CD4-positive, CD25-positive, alpha-beta regulatory T cell (primary cell): ENCODE data around the gene CUX1. TPM values are rescaled to one million over a fixed set of nuclear protein-coding genes. Genes with fewer than 3 reads are reported as not detected.
"Not testable (repeated sequence)": the region's sequence is repeated elsewhere in the genome, so short reads cannot be mapped to it uniquely, and the experiment has no call there.

Source experiments
- ATAC-seq, 2 donors: fragments of 150-1000 bp; cut with Tn5 transposase; one replicate each; pipeline ENCODE4 v1.10.0; 2021; ENCODE audit warnings: low read depth in 2 of 2, moderate number of reproducible peaks in 2 of 2, moderate library complexity in 1 of 2
- DNase-seq, 3 donors: peaks; one replicate each; pipeline versions ENCODE4 v3.0.0 to v3.0.0-alpha.2; 2012 to 2022; ENCODE audit warnings: mixed read lengths in 1 of 3
- H3K27ac ChIP-seq: one replicate; pipeline ENCODE4 v1.7.0; 2013; ENCODE audit warnings: mild to moderate bottlenecking, low read length; ENCODE audit not compliant: insufficient read depth, poor library complexity, severe bottlenecking
- H3K27me3 ChIP-seq: one replicate; pipeline ENCODE4 v1.7.0; 2013; ENCODE audit warnings: low read length; ENCODE audit not compliant: control insufficient read depth, insufficient read depth
- H3K36me3 ChIP-seq: one replicate; pipeline ENCODE4 v1.7.0; 2013; ENCODE audit warnings: mild to moderate bottlenecking, low read length, moderate library complexity; ENCODE audit not compliant: control insufficient read depth, insufficient read depth
- H3K4me1 ChIP-seq: 2 replicates; pipeline ENCODE4 v1.7.0; 2013; ENCODE audit warnings: mild to moderate bottlenecking, low read length; ENCODE audit not compliant: insufficient read depth, control insufficient read depth, poor library complexity, severe bottlenecking
- H3K4me3 ChIP-seq: one replicate; pipeline ENCODE4 v1.7.0; 2013; ENCODE audit warnings: low read depth, mild to moderate bottlenecking, low read length, moderate library complexity
- H3K9me3 ChIP-seq, 2 experiments: 1 replicate in 1 of 2; 2 replicates in 1 of 2; pipeline ENCODE4 v1.7.0; 2013; ENCODE audit warnings: low read length in 2 of 2, mild to moderate bottlenecking in 1 of 2, moderate library complexity in 1 of 2; ENCODE audit not compliant: control insufficient read depth in 2 of 2
- H3K27ac Mint-ChIP-seq, 3 donors: one replicate each; pipeline ENCODE4 v1.8.0; 2020 to 2022; ENCODE audit warnings: mild to moderate bottlenecking in 3 of 3, mixed read lengths in 3 of 3, moderate library complexity in 2 of 3
- H3K27me3 Mint-ChIP-seq: one replicate; pipeline ENCODE4 v1.8.0; 2022; ENCODE audit warnings: mild to moderate bottlenecking, mixed read lengths
- H3K36me3 Mint-ChIP-seq: one replicate; pipeline ENCODE4 v1.8.0; 2020; ENCODE audit warnings: mixed read lengths
- H3K4me1 Mint-ChIP-seq, 4 donors: one replicate each; pipeline ENCODE4 v1.8.0; 2020 to 2022; ENCODE audit warnings: mixed read lengths in 4 of 4, mild to moderate bottlenecking in 1 of 4
- H3K4me3 Mint-ChIP-seq, 4 donors: one replicate each; pipeline ENCODE4 v1.8.0; 2020 to 2022; ENCODE audit warnings: mild to moderate bottlenecking in 4 of 4, mixed read lengths in 4 of 4, moderate library complexity in 3 of 4
- H3K9me3 Mint-ChIP-seq, 7 donors: one replicate each; pipeline ENCODE4 v1.8.0; 2020 to 2022; ENCODE audit warnings: mixed read lengths in 7 of 7, mild to moderate bottlenecking in 3 of 7, moderate library complexity in 2 of 7
- polyA plus RNA-seq, 4 donors: library from polyadenylated mRNA; unstranded; fragments of 300-500 nt; fragmentation: Illumina TruSeq; gene quantifications; one replicate each; pipeline ENCODE4 v1.2.3, GENCODE V29; 2021
- total RNA-seq: library from RNA; stranded (reverse); gene quantifications from one replicate; pipeline ENCODE4 v1.2.3, GENCODE V29; 2022

Gene CUX1
- total and polyA plus RNA-seq, 5 donors from 2014 or later = 6.0 to 45.1 (median 7.8) TPM

DNA sequence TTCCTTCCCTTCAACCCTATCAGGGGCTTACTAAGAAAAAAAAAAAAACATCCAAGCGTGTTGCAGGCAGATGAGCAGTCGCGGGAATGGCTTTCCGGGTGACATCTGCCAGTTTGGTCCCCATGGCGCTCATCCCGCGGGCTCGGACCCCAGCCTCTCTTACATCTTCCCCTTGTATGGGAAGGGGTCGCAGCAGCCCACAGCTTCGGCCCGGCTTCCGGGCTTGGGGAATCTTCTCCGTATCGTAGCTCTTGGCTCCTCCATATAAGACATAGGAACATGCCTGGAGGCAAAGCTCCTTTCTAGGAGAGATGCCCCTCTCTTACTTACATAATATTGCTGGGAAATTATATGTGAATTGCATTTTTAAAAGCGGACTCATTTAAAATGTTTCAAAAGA, 99.5 kb downstream of the CUX1 start:
- Histone ChIP-seq H3K4me3 (no peak overlapping the region), H3K9me3 (no peaks in the 10 kb centered on the region), H3K27ac (no peak overlapping the region), H3K27me3 (no peaks in the 10 kb centered on the region), H3K36me3 (peaks cover 24% of the 10 kb centered on the region), H3K4me1 (no peaks in the 10 kb centered on the region)
- H3K4me3 Mint-ChIP-seq = no peak overlapping the region
- H3K27ac Mint-ChIP-seq = no peak overlapping the region
- ATAC-seq (no peak), DNase-seq (no peak)
- H3K36me3 Mint-ChIP-seq = peaks cover 26% of the 10 kb centered on the region
- H3K9me3 Mint-ChIP-seq = no peaks in the 10 kb centered on the region
- H3K27me3 Mint-ChIP-seq = no peaks in the 10 kb centered on the region
- H3K4me1 Mint-ChIP-seq = peaks cover 5 to 17% (median 11%) of the 10 kb centered on the region in 4 donors

DNA sequence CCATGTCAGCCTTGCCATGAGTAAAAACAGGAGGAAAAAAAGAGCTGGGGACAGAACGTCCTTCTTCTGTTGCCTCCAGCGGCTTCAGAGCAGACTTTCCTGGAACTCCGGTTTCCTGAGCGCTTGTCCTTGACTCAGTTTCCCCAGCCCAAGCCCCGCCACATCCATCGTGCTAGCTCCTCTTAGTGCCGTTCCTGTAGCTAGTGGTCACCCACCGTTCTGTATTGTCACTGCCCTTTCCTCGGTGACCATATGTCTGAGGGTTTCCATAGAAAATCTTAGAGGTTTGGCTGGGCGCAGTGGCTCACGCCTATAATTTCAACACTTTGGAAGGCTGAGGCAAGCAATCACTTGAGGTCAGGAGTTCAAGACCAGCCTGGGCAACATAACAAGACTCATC, 100.1 kb downstream of the CUX1 start:
- H3K4me1 Mint-ChIP-seq = peaks cover 5 to 16% (median 10%) of the 10 kb centered on the region in 4 donors
- H3K27me3 Mint-ChIP-seq = no peaks in the 10 kb centered on the region
- DNase-seq (no peak), ATAC-seq (no peak)
- Histone ChIP-seq H3K36me3 (peaks cover 24% of the 10 kb centered on the region), H3K27ac (no peak overlapping the region), H3K4me1 (no peaks in the 10 kb centered on the region), H3K9me3 (no peaks in the 10 kb centered on the region), H3K4me3 (no peak overlapping the region), H3K27me3 (no peaks in the 10 kb centered on the region)
- H3K9me3 Mint-ChIP-seq = no peaks in the 10 kb centered on the region
- H3K4me3 Mint-ChIP-seq = no peak overlapping the region
- H3K27ac Mint-ChIP-seq = no peak overlapping the region
- peaks cover 26% of the 10 kb centered on the region for H3K36me3 Mint-ChIP-seq

DNA sequence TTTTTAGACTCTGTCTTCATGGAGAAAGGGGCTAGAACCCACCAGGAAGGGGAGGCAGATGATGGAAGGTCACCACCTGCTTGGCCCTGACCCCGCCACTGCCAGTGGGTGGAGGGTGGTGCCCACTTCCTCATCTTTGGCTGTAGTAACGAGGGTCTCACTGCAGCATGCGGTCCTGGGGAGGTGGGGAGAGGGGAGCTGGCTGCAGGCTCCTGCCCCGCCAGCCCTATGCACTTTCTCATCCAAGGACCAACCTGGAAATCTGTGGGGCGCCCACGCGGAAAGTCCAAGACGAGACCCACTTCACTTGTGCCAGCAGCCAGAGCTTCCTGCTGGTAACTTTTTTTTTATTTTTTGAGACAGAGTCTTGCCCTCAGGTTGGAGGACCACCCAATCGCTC, 101.0 kb downstream of the CUX1 start:
- H3K36me3 Mint-ChIP-seq = peaks cover 27% of the 10 kb centered on the region
- Histone ChIP-seq H3K4me1 (no peaks in the 10 kb centered on the region), H3K36me3 (peaks cover 24% of the 10 kb centered on the region), H3K9me3 (no peaks in the 10 kb centered on the region), H3K27ac (no peak overlapping the region), H3K27me3 (no peaks in the 10 kb centered on the region), H3K4me3 (no peak overlapping the region)
- ATAC-seq (no peak), DNase-seq (no peak)
- peaks cover 0 to under 1% (median 0%) of the 10 kb centered on the region in 7 donors for H3K9me3 Mint-ChIP-seq
- H3K4me1 Mint-ChIP-seq = peaks cover 5 to 13% (median 8%) of the 10 kb centered on the region in 4 donors
- no peak overlapping the region for H3K27ac Mint-ChIP-seq
- no peaks in the 10 kb centered on the region for H3K27me3 Mint-ChIP-seq
- no peak overlapping the region for H3K4me3 Mint-ChIP-seq

DNA sequence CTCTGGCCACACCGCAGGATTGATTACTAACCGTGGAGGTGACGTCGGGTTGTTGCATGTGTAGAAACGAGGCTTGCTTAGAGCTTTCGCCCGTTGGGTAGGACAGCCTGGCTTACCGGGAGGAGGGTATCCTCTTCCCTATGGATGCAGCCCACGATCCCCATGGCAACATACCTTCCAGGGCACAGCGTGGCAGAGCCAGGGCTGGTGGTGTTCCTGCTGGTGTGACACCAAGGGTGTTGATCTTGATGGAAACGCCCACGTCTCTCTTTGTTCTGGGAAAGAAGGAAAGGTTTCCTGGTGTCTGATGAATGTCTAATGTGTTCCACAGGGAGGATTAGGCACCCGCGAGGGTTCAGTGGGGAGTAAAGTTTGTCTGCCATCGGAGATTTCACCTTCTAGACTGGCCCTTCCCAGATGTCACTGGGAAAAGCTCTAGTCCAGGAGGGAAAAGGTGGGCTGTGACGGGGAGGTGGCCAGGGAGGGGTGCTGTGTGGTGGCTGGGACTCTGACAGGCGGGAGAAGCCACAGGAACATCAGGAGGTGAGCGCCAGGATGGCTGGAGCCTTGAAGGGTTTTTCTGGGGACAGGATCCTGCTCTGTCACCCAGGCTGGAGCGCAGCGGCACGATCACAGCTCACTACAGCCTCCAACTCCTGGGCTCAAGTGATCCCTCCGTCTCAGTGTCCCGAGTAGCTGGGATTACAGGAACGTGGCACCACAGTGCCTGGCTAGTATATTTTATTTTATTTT, 102.1 kb downstream of the CUX1 start:
- no peak overlapping the region for H3K4me3 Mint-ChIP-seq
- H3K27ac Mint-ChIP-seq = peak overlapping the region in 1 of 3 donors; percentile 20
- peaks cover 0 to 12% (median 5%) of the 10 kb centered on the region in 4 donors for H3K4me1 Mint-ChIP-seq
- peaks cover 0 to 1% (median 0%) of the 10 kb centered on the region in 7 donors for H3K9me3 Mint-ChIP-seq
- no peak for DNase-seq
- H3K36me3 Mint-ChIP-seq = peaks cover 27% of the 10 kb centered on the region
- no peaks in the 10 kb centered on the region for H3K27me3 Mint-ChIP-seq
- H3K9me3 ChIP-seq = no peaks in the 10 kb centered on the region
- ATAC-seq = no peak
- H3K27ac ChIP-seq = no peak overlapping the region
- H3K27me3 ChIP-seq = no peaks in the 10 kb centered on the region
- peaks cover 24% of the 10 kb centered on the region for H3K36me3 ChIP-seq
- H3K4me1 ChIP-seq = no peaks in the 10 kb centered on the region
- H3K4me3 ChIP-seq = no peak overlapping the region

DNA sequence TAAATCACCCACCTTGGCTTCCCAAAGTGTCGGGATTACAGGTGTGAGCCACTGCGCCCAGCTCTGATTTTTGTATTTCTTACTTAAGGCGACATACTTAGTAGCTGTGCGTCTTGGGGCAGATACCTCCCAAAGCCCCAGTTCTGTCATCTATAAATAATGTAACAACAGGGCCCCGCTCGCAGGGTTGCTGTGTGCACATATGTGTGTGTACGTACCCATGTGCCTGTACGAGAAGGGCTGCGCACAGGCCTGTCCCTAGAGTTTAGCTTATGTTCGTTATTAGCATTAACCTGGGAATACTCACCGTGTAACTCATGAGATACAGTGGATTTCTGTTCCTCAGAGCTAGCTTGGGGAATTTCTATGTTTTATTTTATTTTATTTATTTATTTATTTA, 103.6 kb downstream of the CUX1 start:
- no peaks in the 10 kb centered on the region for H3K27me3 Mint-ChIP-seq
- Histone ChIP-seq H3K36me3 (peaks cover 20% of the 10 kb centered on the region), H3K4me1 (no peaks in the 10 kb centered on the region), H3K4me3 (no peak overlapping the region), H3K27me3 (no peaks in the 10 kb centered on the region), H3K27ac (no peak overlapping the region), H3K9me3 (no peaks in the 10 kb centered on the region)
- peaks cover 0 to 1% (median 0%) of the 10 kb centered on the region in 7 donors for H3K9me3 Mint-ChIP-seq
- peaks cover 21% of the 10 kb centered on the region for H3K36me3 Mint-ChIP-seq
- ATAC-seq = no peak
- H3K4me1 Mint-ChIP-seq = peaks cover 0 to 12% (median 5%) of the 10 kb centered on the region in 4 donors
- no peak overlapping the region for H3K27ac Mint-ChIP-seq
- no peak for DNase-seq
- no peak overlapping the region for H3K4me3 Mint-ChIP-seq

DNA sequence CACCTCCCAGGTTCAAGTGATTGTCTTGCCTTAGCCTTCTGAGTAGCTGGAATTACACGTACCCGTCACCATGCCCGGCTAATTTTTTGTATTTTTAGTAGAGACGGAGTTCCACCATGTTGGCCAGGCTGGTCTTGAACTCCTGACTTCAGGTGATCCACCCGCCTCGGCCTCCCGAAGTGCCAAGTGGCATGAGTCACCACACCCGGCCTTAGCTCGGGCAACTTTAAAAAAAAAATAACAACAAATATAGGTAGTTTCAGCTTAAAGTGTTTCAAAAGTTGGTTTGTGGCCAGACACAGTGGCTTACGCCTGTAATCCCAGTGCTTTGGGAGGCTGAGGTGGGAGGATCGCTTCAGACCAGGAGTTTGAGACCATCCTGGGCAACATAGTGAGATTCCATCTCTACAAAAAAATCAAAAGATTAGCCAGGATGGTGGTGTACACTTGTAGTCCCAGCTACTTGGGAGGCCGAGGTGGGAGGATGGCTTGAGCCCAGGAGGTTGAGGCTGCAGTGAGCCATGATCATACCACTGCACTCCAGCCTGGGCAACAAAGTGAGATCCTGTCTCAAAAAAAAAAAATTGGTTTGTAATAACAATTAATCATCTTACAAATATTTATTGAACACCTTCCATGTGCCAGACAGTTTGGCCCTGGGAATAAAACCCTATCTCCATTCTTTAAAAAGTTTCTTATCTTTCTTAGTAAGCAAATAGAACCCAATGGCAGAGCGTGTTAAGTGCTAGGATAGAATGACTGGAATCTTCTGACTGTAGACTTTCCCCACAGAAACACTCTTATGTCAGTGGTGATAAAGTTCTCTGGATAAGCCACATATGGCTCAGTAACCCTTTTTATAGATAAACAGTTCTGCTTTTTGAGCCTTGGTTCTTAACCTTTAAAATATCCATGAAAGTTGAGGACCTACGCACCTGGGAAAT, 104.4 kb downstream of the CUX1 start:
- DNase-seq, H3K4me3 Mint-ChIP-seq, H3K4me1 ChIP-seq, H3K27me3 Mint-ChIP-seq, H3K27me3 ChIP-seq, H3K4me3 ChIP-seq, H3K9me3 Mint-ChIP-seq, H3K9me3 ChIP-seq, ATAC-seq, H3K27ac ChIP-seq: not testable (repeated sequence)
- peaks cover 12% of the 10 kb centered on the region for H3K36me3 ChIP-seq
- H3K36me3 Mint-ChIP-seq = peaks cover 21% of the 10 kb centered on the region
- H3K27ac Mint-ChIP-seq = peak overlapping the region in 1 of 3 donors; percentile 75
- peaks cover 0 to 12% (median 5%) of the 10 kb centered on the region in 4 donors for H3K4me1 Mint-ChIP-seq

DNA sequence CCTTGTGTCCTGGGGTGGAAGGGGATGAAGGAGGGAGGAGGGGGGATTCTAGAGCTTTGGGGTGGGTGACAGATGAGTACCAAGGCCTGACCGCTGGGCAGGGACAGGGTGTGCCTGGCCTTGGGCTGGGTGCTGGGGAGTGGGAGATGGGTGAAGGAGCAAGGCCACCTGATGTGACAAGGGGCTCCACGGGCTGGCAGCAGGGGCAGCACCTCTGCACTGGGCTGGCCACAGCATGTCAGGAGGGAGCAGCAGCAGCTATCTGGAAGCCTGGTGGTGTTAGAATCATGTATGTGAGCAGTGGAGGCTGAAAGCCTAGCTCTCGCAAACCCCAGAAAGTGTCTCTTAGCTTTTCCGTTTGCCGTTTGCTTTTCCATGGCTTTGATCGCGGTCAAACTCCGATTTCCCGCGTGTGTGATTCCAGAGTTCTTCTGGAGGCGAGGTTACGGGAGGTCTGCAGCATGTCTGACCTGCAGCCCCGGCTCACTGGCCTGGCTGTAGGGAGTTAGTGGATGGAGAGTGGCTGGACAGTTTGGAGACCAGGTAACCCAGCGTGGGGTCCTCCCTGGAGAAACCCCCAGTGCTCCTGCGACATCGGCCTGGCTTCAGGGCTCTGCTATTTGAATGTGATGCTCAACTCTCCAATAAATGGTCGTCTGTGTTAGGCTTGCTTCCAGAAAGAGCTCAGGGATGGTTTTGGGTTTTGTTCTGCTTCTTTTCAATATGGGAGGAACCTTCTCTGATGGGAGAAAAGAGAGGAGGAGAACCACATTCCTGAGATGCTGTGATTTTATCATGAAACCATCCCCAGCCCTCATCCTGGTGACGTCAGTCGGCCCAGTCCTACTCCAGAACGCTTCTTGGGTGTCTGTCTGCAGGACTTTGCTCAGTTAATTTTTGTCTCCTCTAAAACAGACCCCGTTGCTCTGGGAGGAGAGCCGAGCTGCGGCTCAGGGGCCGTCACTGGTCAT, 105.5 kb downstream of the CUX1 start:
- H3K9me3 ChIP-seq = no peaks in the 10 kb centered on the region
- Mint-ChIP-seq H3K4me3 (no peak overlapping the region), H3K36me3 (peaks cover 16% of the 10 kb centered on the region), H3K27me3 (no peaks in the 10 kb centered on the region), H3K4me1 (peaks cover 0 to 12% (median 4%) of the 10 kb centered on the region in 4 donors), H3K27ac (no peak overlapping the region), H3K9me3 (peaks cover 0 to 1% (median 0%) of the 10 kb centered on the region in 7 donors)
- DNase-seq (no peak), ATAC-seq (no peak)
- no peak overlapping the region for H3K27ac ChIP-seq
- no peaks in the 10 kb centered on the region for H3K27me3 ChIP-seq
- H3K4me1 ChIP-seq = no peaks in the 10 kb centered on the region
- H3K36me3 ChIP-seq = peaks cover 4% of the 10 kb centered on the region
- no peak overlapping the region for H3K4me3 ChIP-seq
